K562 (cell line): ENCODE measurements around the gene CEMIP. TPM values are rescaled to one million over a fixed set of nuclear protein-coding genes. Genes with fewer than 3 reads are reported as not detected.

Experiments
- ATAC-seq: fragments of 200-7000 bp; cut with Tn5 transposase; 3 replicates; pipeline ENCODE4 v1.9.1; 2020; ENCODE audit warnings: moderate library complexity
- BruUV-seq: library from RNA; stranded (reverse); fragments of 400-500 nt; replicated peaks from 2 replicates; lab custom pipeline; 2021; lab: Mats Ljungman, UMichigan
- CTCF ChIA-PET: fragments of 300-600 bp; formaldehyde crosslinking; extraction: SDS; loops from one replicate; lab custom pipeline; 2021; ENCODE audit warnings: low intra/inter-chr PET ratio; lab: Yijun Ruan, JAX
- POLR2A ChIA-PET: fragments of 300-600, 350-650 bp; sonication (Branson Sonifier 250); formaldehyde crosslinking; extraction: SDS; loops from one replicate; lab custom pipeline; 2021; ENCODE audit warnings: antibody characterized with exemption, inconsistent platforms; lab: Yijun Ruan, JAX
- DNase-seq, 4 experiments: peaks; one replicate each; pipeline versions ENCODE4 v3.0.0 to v3.0.0-alpha.2; 2011 to 2018; ENCODE audit warnings: low spot score in 3 of 4, mixed read lengths in 3 of 4; ENCODE audit errors: extremely low read depth in 1 of 4
- FAIRE-seq: peaks from 2 replicates; lab custom pipeline; 2011; peaks lifted over from hg19 to GRCh38; lab: Jason Lieb, UNC
- H2AFZ ChIP-seq: 2 replicates; pipeline ENCODE4 v1.6.0; 2011; ENCODE audit warnings: low read depth, low read length, control low read depth, inconsistent platforms
- H3K27ac ChIP-seq: fragments of 200-600 bp; 3 replicates; pipeline ENCODE4 v1.8.0; 2011; ENCODE audit warnings: low read depth, mild to moderate bottlenecking, control low read depth, inconsistent platforms, low read length, moderate library complexity, mixed read lengths; ENCODE audit errors: extremely low read depth
- H3K27me3 ChIP-seq, 2 experiments: fragments of 300-600 bp in 1 of 2; 2 replicates in 1 of 2; 3 replicates in 1 of 2; pipeline versions ENCODE4 v1.6.0 to v1.8.0; 2011; ENCODE audit warnings: inconsistent platforms in 2 of 2, low read length in 2 of 2, mild to moderate bottlenecking in 1 of 2, mixed read lengths in 1 of 2, moderate library complexity in 1 of 2; ENCODE audit not compliant: control insufficient read depth in 2 of 2, insufficient read depth in 2 of 2
- H3K36me3 ChIP-seq: fragments of 300-600 bp; 3 replicates; pipeline ENCODE4 v1.8.0; 2011; ENCODE audit warnings: mild to moderate bottlenecking, low read length, inconsistent platforms; ENCODE audit not compliant: control insufficient read depth, insufficient read depth
- H3K4me1 ChIP-seq, 2 experiments: fragments of 200-600 bp in 1 of 2; replicated peaks in 1 of 2; 2 replicates in 1 of 2; 3 replicates in 1 of 2; pipeline versions ENCODE4 v1.5.1 to v1.8.0; 2011; ENCODE audit warnings: inconsistent platforms in 2 of 2, low read length in 2 of 2, mild to moderate bottlenecking in 1 of 2, mixed read lengths in 1 of 2, moderate library complexity in 1 of 2; ENCODE audit not compliant: control insufficient read depth in 2 of 2, insufficient read depth in 2 of 2
- H3K4me2 ChIP-seq: 2 replicates; pipeline ENCODE4 v1.6.1; 2011; ENCODE audit warnings: low read length, control low read depth, inconsistent platforms, mixed read lengths; ENCODE audit not compliant: insufficient read depth
- H3K4me3 ChIP-seq: fragments of 200-600 bp; sonication (generic), shearing (Covaris generic); 2 replicates; pipeline ENCODE4 v1.5.1; 2016; ENCODE audit warnings: control low read depth, inconsistent platforms
- H3K79me2 ChIP-seq: fragments of 200-600 bp; 3 replicates; pipeline ENCODE4 v1.8.0; 2011; ENCODE audit warnings: low read length, inconsistent platforms; ENCODE audit not compliant: control insufficient read depth, insufficient read depth
- H3K9ac ChIP-seq, 2 experiments: 2 replicates each; pipeline versions ENCODE4 v1.6.0 to v1.6.1; 2011; ENCODE audit warnings: low read depth in 2 of 2, low read length in 2 of 2, control low read depth in 1 of 2, inconsistent platforms in 1 of 2, mild to moderate bottlenecking in 1 of 2, mixed read lengths in 1 of 2; ENCODE audit not compliant: insufficient read depth in 1 of 2
- H3K9me1 ChIP-seq: one replicate; pipeline ENCODE4 v1.6.0; 2011; ENCODE audit warnings: inconsistent platforms, mild to moderate bottlenecking, low read length, moderate library complexity; ENCODE audit not compliant: control insufficient read depth, insufficient read depth
- H3K9me3 ChIP-seq: replicated peaks from 2 replicates; pipeline ENCODE4 v1.5.1; 2011; ENCODE audit warnings: low read depth, low read length, inconsistent platforms; ENCODE audit not compliant: control insufficient read depth, insufficient read depth
- H4K20me1 ChIP-seq: replicated peaks from 2 replicates; pipeline ENCODE4 v1.6.1; 2011; ENCODE audit warnings: low read length, inconsistent platforms, mixed read lengths; ENCODE audit not compliant: control insufficient read depth, insufficient read depth
- CBX2 ChIP-seq: fragments of 200-600 bp; sonication (generic); IDR thresholded peaks from one replicate; pipeline ENCODE4 v1.6.1; 2012; ENCODE audit warnings: mild to moderate bottlenecking, low read length, inconsistent platforms; ENCODE audit not compliant: insufficient read depth, poor library complexity, severe bottlenecking
- HMG20B ChIP-seq: fragments of 250-450 bp; sonication (Bioruptor Pico); IDR thresholded peaks from 2 replicates; pipeline ENCODE4 v1.5.0; 2021; ENCODE audit warnings: mild to moderate bottlenecking
- MXI1 ChIP-seq: IDR thresholded peaks from 2 replicates; pipeline ENCODE4 v1.6.1; 2011; ENCODE audit warnings: low read depth, mild to moderate bottlenecking, improper control_type of control experiment, low read length
- MYC ChIP-seq, 2 experiments: fragments of 250-450 bp in 1 of 2; sonication (Bioruptor Pico) in 1 of 2; IDR thresholded peaks; 2 replicates each; pipeline versions ENCODE4 v1.5.1 to v1.6.1; 2012 to 2021; ENCODE audit warnings: low read depth in 2 of 2, borderline replicate concordance in 1 of 2, improper control_type of control experiment in 1 of 2, low read length in 1 of 2, mild to moderate bottlenecking in 1 of 2, moderate library complexity in 1 of 2
- NCOA1 ChIP-seq: fragments of 450-650 bp; IDR thresholded peaks from 2 replicates; pipeline ENCODE4 v1.6.1; 2016; ENCODE audit warnings: low read depth
- NCOA6 ChIP-seq: fragments of 450-650 bp; IDR thresholded peaks from 2 replicates; pipeline ENCODE4 v1.6.1; 2017; ENCODE audit warnings: mild to moderate bottlenecking
- POLR2AphosphoS5 ChIP-seq: IDR thresholded peaks from 2 replicates; pipeline ENCODE4 v1.6.1; 2011; ENCODE audit warnings: mild to moderate bottlenecking, low read depth, low read length, moderate library complexity; ENCODE audit not compliant: control insufficient read depth, insufficient read depth
- PTRF ChIP-seq: fragments of 450-650 bp; IDR thresholded peaks from 2 replicates; pipeline ENCODE4 v1.6.1; 2016; ENCODE audit warnings: mild to moderate bottlenecking, missing genetic modification characterization, missing compliant biosample characterization
- RBFOX2 ChIP-seq: fragments of 200-400 bp; formaldehyde crosslinking; IDR thresholded peaks from 2 replicates; pipeline ENCODE4 v1.6.1; 2017; ENCODE audit warnings: low read depth, mild to moderate bottlenecking, low read length, moderate library complexity
- SAP30 ChIP-seq: fragments of 200-600 bp; sonication (generic); IDR thresholded peaks from 2 replicates; pipeline ENCODE4 v1.6.1; 2012; ENCODE audit warnings: borderline replicate concordance, low read depth, mild to moderate bottlenecking, moderate library complexity, low read length, control low read depth, inconsistent platforms; ENCODE audit not compliant: insufficient read depth, poor library complexity, severe bottlenecking
- SREBF2 ChIP-seq: sonication (generic); formaldehyde crosslinking; IDR thresholded peaks from 2 replicates; pipeline ENCODE4 v1.4.0; 2020; ENCODE audit warnings: mild to moderate bottlenecking, missing genetic modification reagents
- TEAD1 ChIP-seq, 2 experiments: fragments of 450-650 bp in 1 of 2; sonication (generic) in 1 of 2; formaldehyde crosslinking; IDR thresholded peaks; 2 replicates each; pipeline versions ENCODE4 v1.4.0 to v1.8.0; 2020 to 2022; ENCODE audit warnings: mild to moderate bottlenecking in 2 of 2, missing genetic modification reagents in 1 of 2
- ZNF583 ChIP-seq: fragments of 250-450 bp; sonication (Bioruptor Pico); IDR thresholded peaks from 2 replicates; pipeline ENCODE4 v1.4.0; 2020
- WGBS: fragments of 100-300 bp; shearing (Covaris generic); methylation state at CpG from one replicate; pipeline ENCODE4 v1.1.6; 2016; ENCODE audit warnings: low coverage, mixed read lengths; ENCODE audit not compliant: insufficient coverage; ENCODE audit errors: missing lambda C conversion rate; 5-methylcytosine and 5-hydroxymethylcytosine counted together
- in situ Hi-C: fragments of 300-500 bp; cut with MboI; formaldehyde crosslinking; loops from 4 replicates; pipeline ENCODE4 v1.15.0; 2018; ENCODE audit warnings: inconsistent platforms, mixed read lengths
- intact Hi-C: fragments of 100-400 bp; cut with micrococcal nuclease; formaldehyde crosslinking; loops from 2 replicates; pipeline ENCODE4 v1.14.2; 2022
- polyA plus RNA-seq, 8 experiments: library from polyadenylated mRNA; depleted of rRNA in 4 of 8; stranded (reverse) in 5 of 8; unstranded in 3 of 8; fragments of >200 nt; fragmentation: Nextera tagmentation in 2 of 8; fragmentation: Illumina TruSeq in 1 of 8; extraction: Ambion mirVana in 2 of 8; extraction: Trizol in 1 of 8; gene quantifications; 2 replicates each; pipeline versions ENCODE4 v1.2.1 to v1.2.3, GENCODE V29; 2011 to 2014; ENCODE audit warnings: inconsistent platforms in 1 of 8, missing spikeins in 1 of 8
- total RNA-seq, 7 experiments: library from RNA; depleted of rRNA in 6 of 7; stranded (reverse); fragments of >200 nt in 6 of 7; fragmentation: Illumina TruSeq in 2 of 7; extraction: Trizol in 2 of 7; gene quantifications; 2 replicates each; pipeline versions ENCODE4 v1.2.1 to v1.2.3, GENCODE V29; 2011 to 2021; ENCODE audit warnings: low replicate concordance in 1 of 7
- TF ChIP-seq, protein P1 (sequence below), 2 experiments: IDR thresholded peaks in 1 of 2; conservative IDR thresholded peaks in 1 of 2; 2 replicates each; pipeline ENCODE4 v1.6.1; 2016; ENCODE audit warnings: low read depth in 2 of 2, mild to moderate bottlenecking in 1 of 2, missing compliant biosample characterization in 1 of 2, missing genetic modification characterization in 1 of 2, moderate library complexity in 1 of 2
- TF ChIP-seq, protein P2 (sequence below): sonication (generic); formaldehyde crosslinking; IDR thresholded peaks from 2 replicates; pipeline ENCODE4 v1.8.1; 2022; ENCODE audit warnings: missing genetic modification reagents
- TF ChIP-seq, protein P3 (sequence below): IDR thresholded peaks from 3 replicates; pipeline ENCODE4 v1.6.1; 2011; ENCODE audit warnings: borderline replicate concordance, mild to moderate bottlenecking; ENCODE audit not compliant: insufficient read length, insufficient read depth

Gene CEMIP
- total and polyA plus RNA-seq, 9 of the 15 experiments (the other 6 are each of a cell fraction or from before 2014, with no cell fraction given): 0.33 TPM; not detected in 8

DNA sequence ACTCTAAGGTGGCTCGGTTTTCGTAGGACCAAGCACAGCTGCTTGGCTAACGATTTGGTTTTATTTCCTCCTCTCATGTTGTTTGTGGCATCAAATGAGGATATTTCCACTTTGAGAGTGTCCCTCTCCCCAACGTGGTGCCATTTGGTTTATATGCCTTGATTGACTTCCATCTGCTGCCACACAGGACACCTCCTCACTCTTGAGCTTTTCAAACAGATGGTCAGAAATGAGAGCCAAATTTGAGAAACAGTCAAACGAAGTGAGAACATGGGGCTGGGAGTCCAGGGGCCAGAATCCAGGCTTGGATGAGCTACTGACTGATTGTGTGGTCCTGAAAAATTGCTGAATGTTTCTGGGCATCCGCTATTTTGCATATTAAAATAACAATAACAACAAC is 43.5 kb downstream of the CEMIP start:
- no TSS peak for BruUV-seq
- in situ Hi-C loops: no loop called here
- FAIRE-seq (no peak), DNase-seq (no peak), ATAC-seq (no peak)
- no peaks in the 10 kb centered on the region for H3K9me3 ChIP-seq
- H4K20me1 ChIP-seq: no peaks in the 10 kb centered on the region
- no peak overlapping the region for H3K27ac ChIP-seq
- no peaks in the 10 kb centered on the region; a peak in 1 of 5 replicates for H3K27me3 ChIP-seq
- H3K9me1 ChIP-seq: no peaks in the 10 kb centered on the region
- H3K4me3 ChIP-seq: no peak overlapping the region
- H3K36me3 ChIP-seq: no peaks in the 10 kb centered on the region
- no peak overlapping the region for H2AFZ ChIP-seq
- CTCF ChIA-PET: no interaction called here
- WGBS: 0% methylated on average over 6 of the region's 6 CpGs
- intact Hi-C loops: no loop called here
- POLR2A ChIA-PET: interaction anchor here (0.6 to 0.7 kb wide), 2 partner anchors 43 to 1137 kb away, joined by 3 read pairs; no protein-coding TSS in a partner anchor
- no peaks in the 10 kb centered on the region for H3K79me2 ChIP-seq
- H3K4me2 ChIP-seq: no peak overlapping the region
- no peak overlapping the region for H3K9ac ChIP-seq
- no peaks in the 10 kb centered on the region for H3K4me1 ChIP-seq
- no peak for TF ChIP-seq HMG20B (CRISPR knock-in tag)
- TF ChIP-seq ZNF583 (CRISPR knock-in tag): no peak
- TF ChIP-seq NCOA1: no peak
- no peak for TF ChIP-seq CBX2
- TF ChIP-seq, protein P1, sequence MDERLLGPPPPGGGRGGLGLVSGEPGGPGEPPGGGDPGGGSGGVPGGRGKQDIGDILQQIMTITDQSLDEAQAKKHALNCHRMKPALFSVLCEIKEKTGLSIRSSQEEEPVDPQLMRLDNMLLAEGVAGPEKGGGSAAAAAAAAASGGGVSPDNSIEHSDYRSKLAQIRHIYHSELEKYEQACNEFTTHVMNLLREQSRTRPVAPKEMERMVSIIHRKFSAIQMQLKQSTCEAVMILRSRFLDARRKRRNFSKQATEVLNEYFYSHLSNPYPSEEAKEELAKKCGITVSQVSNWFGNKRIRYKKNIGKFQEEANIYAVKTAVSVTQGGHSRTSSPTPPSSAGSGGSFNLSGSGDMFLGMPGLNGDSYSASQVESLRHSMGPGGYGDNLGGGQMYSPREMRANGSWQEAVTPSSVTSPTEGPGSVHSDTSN (CRISPR knock-in tag; IDR thresholded peaks at IDR 0.05; ENCODE audit: low read depth): no peak
- TF ChIP-seq, protein P1 (tag; conservative IDR thresholded peaks at IDR 0.05; ENCODE audit: low read depth): no peak
- TF ChIP-seq MXI1: no peak
- TF ChIP-seq NCOA6: no peak
- TF ChIP-seq, protein P2, sequence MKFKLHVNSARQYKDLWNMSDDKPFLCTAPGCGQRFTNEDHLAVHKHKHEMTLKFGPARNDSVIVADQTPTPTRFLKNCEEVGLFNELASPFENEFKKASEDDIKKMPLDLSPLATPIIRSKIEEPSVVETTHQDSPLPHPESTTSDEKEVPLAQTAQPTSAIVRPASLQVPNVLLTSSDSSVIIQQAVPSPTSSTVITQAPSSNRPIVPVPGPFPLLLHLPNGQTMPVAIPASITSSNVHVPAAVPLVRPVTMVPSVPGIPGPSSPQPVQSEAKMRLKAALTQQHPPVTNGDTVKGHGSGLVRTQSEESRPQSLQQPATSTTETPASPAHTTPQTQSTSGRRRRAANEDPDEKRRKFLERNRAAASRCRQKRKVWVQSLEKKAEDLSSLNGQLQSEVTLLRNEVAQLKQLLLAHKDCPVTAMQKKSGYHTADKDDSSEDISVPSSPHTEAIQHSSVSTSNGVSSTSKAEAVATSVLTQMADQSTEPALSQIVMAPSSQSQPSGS: no peak
- no peak for TF ChIP-seq TEAD1 (CRISPR knock-in tag; IDR thresholded peaks at IDR 0.05)
- TF ChIP-seq SREBF2: no peak
- no peak for TF ChIP-seq POLR2AphosphoS5
- TF ChIP-seq RBFOX2: no peak
- no peak for TF ChIP-seq SAP30
- no peak for TF ChIP-seq PTRF (tag)
- no peak for TF ChIP-seq MYC (IDR thresholded peaks at IDR 0.05; ENCODE audit: low read depth, low read length)
- TF ChIP-seq MYC (CRISPR knock-in tag; IDR thresholded peaks at IDR 0.05; ENCODE audit: borderline replicate concordance, low read depth): no peak
- TF ChIP-seq, protein P3, sequence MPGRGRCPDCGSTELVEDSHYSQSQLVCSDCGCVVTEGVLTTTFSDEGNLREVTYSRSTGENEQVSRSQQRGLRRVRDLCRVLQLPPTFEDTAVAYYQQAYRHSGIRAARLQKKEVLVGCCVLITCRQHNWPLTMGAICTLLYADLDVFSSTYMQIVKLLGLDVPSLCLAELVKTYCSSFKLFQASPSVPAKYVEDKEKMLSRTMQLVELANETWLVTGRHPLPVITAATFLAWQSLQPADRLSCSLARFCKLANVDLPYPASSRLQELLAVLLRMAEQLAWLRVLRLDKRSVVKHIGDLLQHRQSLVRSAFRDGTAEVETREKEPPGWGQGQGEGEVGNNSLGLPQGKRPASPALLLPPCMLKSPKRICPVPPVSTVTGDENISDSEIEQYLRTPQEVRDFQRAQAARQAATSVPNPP: no peak
